ENCODE results near the gene HES3. TPM values are rescaled to one million over a fixed set of nuclear protein-coding genes. Genes with fewer than 3 reads are reported as not detected.

Gene HES3
- total and polyA plus RNA-seq, 11 donors, result not detected

DNA sequence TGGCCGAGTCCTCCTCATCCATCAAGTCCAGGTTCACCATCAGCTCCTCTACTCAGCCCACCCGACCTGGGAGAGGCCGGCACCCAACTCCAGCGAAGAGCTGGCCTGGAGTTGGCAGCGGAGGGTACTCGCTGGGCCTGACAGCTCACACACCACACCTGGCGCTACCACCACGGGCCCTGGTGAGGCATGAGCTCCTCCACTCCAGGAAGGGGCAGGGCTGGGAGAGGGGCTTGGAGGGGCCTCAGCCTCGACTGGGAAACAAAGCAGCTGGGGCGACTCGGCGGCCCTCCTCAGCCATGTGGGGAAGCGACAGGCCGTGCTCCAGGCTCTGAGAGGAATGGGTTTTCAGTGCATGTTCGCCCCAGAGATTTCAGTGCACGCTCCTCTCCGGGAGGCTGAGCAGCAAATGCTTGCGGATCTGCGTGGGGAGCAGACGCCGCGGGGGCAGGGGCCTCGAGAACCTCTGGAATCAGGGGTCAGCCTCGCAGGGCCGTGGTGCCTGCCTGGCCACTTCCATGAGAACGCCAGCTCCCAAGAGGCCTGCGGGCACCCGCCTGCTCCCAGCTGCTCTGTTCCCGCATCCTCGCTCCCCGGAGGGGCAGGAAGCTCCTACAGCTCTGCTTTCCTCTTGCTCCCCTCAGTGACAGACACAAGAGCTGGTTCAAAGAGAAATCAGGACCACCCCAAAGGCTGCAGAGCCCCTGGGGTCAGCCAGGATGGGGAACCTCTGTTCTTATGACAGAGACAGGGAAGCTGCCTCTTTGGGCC is 35.8 kb downstream of the HES3 start:
- no peaks in the 10 kb centered on the region for H3K27me3 ChIP-seq
- ATAC-seq, result no peak
- 93 to 95% (median 95%) methylated on average over 15 to 31 of the region's 31 CpGs for WGBS, 4 donors
- H3K4me1 ChIP-seq, result peaks cover 0 to 17% (median 8%) of the 10 kb centered on the region in 12 donors
- H3K4me3 ChIP-seq, result no peak overlapping the region
- H3K36me3 ChIP-seq, result no peaks in the 10 kb centered on the region
- DNase-seq, result no peak
- TF ChIP-seq POLR2A (IDR thresholded peaks at IDR 0.05), result no peak
- TF ChIP-seq CTCF (IDR thresholded peaks at IDR 0.05), result no peak
- intact Hi-C loops (cut with DNase I), result loop anchor here in 2 of 10 donors (2.0 to 5.0 kb wide), 2 partner anchors 32 to 33 kb away; no protein-coding TSS in a partner anchor
- H3K9me3 ChIP-seq, result no peaks in the 10 kb centered on the region
- H3K27ac ChIP-seq, result no peak overlapping the region

DNA sequence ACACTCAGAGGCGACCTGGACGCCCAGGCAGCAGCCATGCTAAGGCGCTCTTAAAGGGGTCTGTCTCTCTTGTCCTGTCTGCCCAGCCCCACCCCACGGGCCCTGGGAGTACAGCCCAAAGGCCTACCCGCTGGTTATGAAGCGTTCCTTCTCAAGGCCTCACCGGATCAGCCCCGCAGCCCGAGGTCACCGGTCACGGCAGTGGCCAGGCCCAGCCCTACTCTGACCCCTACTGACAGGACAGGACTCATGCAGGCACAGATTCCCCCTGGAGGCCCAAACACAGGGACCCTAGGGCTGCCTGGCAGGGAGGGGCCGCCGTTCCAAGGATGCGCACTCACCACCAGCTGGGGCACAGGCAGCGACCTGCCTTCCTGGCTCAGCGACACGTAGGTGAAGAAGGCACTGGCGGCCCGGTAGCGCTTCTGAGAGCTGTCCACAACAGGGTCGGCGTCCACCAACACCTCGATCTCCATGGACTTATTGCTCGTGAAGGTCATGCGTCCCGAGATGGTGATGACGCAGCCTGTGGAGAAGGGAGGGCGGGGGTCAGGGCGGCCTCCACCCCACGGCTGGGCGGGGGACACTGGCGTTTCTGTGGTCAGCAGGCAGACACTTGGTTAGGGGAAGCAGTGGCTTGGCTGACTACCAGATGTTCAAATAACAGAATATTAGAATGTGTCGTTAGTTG is 36.9 kb downstream of the HES3 start:
- intact Hi-C loops (cut with DNase I), result loop anchor here in 2 of 10 donors (2.0 to 5.0 kb wide), 2 partner anchors 34 kb away; no protein-coding TSS in a partner anchor
- no peaks in the 10 kb centered on the region for H3K27me3 ChIP-seq
- 79 to 85% (median 80%) methylated on average over 26 to 33 of the region's 33 CpGs for WGBS, 4 donors
- peaks cover 0 to 14% (median 8%) of the 10 kb centered on the region in 12 donors for H3K4me1 ChIP-seq
- DNase-seq, result peak in 1 of 5 donors; percentile 64
- peak in 3 of 4 donors; percentile 18 to 49 (median 22) for ATAC-seq
- H3K4me3 ChIP-seq, result no peak overlapping the region
- peak; percentile 22 to 54 (median 33) for TF ChIP-seq CTCF (IDR thresholded peaks at IDR 0.05)
- no peak for TF ChIP-seq POLR2A (IDR thresholded peaks at IDR 0.05)
- H3K27ac ChIP-seq, result no peak overlapping the region
- no peaks in the 10 kb centered on the region for H3K36me3 ChIP-seq
- no peaks in the 10 kb centered on the region for H3K9me3 ChIP-seq

DNA sequence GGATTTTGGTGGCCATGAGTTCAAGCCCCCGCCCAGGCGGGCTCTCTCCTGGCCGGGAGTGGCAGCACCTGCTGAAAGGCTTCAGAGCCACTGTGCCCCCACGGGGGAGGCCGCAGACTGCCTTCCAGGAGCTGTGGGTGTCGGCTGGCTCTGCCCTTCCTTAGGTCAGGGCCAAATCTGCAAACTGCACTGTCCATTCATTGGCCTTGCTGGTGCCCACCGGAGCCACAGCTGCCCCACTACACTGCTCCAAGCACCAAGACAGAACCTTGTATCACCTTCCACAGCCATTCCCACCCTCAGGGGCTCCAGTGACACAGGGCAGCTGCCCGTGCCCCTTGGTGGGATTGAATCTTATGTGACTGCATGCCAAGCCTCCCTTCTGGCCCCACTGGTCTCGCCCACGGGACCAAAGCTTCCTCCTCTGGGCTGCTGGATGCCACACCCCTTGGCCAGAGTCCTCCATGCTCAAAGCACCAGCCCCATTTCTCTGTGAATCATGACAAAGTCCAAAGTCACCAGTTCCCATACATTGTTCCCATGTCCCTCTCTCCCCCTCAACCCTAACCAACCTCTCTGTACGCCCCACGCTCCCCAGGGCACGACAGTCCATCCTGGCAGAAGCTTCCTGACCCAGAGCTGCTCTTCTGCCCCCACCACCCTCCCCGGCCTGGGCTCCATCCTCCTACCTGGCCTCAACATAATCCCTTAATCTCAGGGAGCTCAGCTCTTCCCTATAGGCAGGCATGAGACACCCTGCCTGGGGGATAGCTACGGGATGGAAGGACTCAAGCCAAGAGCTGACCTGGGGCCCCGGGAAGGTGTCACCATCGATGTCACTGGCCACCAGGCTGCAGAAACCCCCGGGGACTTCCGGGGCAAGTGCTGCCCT is 37.8 kb downstream of the HES3 start:
- H3K4me3 ChIP-seq, result no peak overlapping the region
- intact Hi-C loops (cut with DNase I), result loop anchor here in 2 of 10 donors (2.0 to 5.0 kb wide), 2 partner anchors 34 to 35 kb away; no protein-coding TSS in a partner anchor
- ATAC-seq, result no peak
- peaks cover 0 to 6% (median 2%) of the 10 kb centered on the region in 12 donors for H3K4me1 ChIP-seq
- 87 to 91% (median 87%) methylated on average over 12 to 19 of the region's 19 CpGs for WGBS, 4 donors
- no peak for TF ChIP-seq CTCF (IDR thresholded peaks at IDR 0.05)
- TF ChIP-seq POLR2A (IDR thresholded peaks at IDR 0.05), result no peak
- H3K27me3 ChIP-seq, result no peaks in the 10 kb centered on the region
- no peaks in the 10 kb centered on the region for H3K9me3 ChIP-seq
- no peak overlapping the region for H3K27ac ChIP-seq
- H3K36me3 ChIP-seq, result no peaks in the 10 kb centered on the region
- DNase-seq, result no peak
